Endothelial cell of umbilical vein (primary cell): Measurements from ENCODE around the gene WDR27. TPM values are rescaled to one million over a fixed set of nuclear protein-coding genes. Genes with fewer than 3 reads are reported as not detected.

Source experiments
- BruUV-seq: library from RNA; stranded (reverse); fragments of 400-500 nt; replicated peaks from 2 replicates; lab custom pipeline; 2021; lab: Mats Ljungman, UMichigan
- CTCF ChIA-PET: fragments of 300-600, 350-600 bp; sonication (Branson Sonifier 250); formaldehyde crosslinking; loops from one replicate; lab custom pipeline; 2021; ENCODE audit warnings: antibody characterized with exemption, inconsistent platforms; lab: Charles Lee
- POLR2A ChIA-PET: fragments of 300-600, 350-600 bp; sonication (Branson Sonifier 250); formaldehyde crosslinking; loops from one replicate; lab custom pipeline; 2021; ENCODE audit warnings: antibody characterized with exemption, inconsistent platforms; lab: Charles Lee
- DNase-seq: peaks from one replicate; pipeline ENCODE4 v3.0.0-alpha.2; 2011; ENCODE audit warnings: low read depth, low spot score
- FAIRE-seq: peaks from 2 replicates; lab custom pipeline; 2011; peaks lifted over from hg19 to GRCh38; lab: Jason Lieb, UNC
- H2AFZ ChIP-seq: 2 replicates; pipeline ENCODE4 v1.6.0; 2012; ENCODE audit warnings: low read depth, low read length, control low read depth, inconsistent platforms
- H3K27ac ChIP-seq: 2 replicates; pipeline ENCODE4 v1.5.1; 2011; ENCODE audit warnings: low read depth, mild to moderate bottlenecking, control low read depth, low read length, moderate library complexity; ENCODE audit not compliant: insufficient read depth
- H3K27me3 ChIP-seq, 2 experiments: 2 replicates each; pipeline versions ENCODE4 v1.6.0 to v1.6.1; 2011; ENCODE audit warnings: low read length in 2 of 2, mixed read lengths in 1 of 2; ENCODE audit not compliant: control insufficient read depth in 2 of 2, insufficient read depth in 2 of 2
- H3K36me3 ChIP-seq, 2 experiments: 2 replicates in 1 of 2; 3 replicates in 1 of 2; pipeline ENCODE4 v1.5.1; 2011; ENCODE audit warnings: low read length in 2 of 2, mild to moderate bottlenecking in 1 of 2, moderate library complexity in 1 of 2; ENCODE audit not compliant: control insufficient read depth in 2 of 2, insufficient read depth in 2 of 2; ENCODE audit errors: extremely low read depth in 1 of 2
- H3K4me1 ChIP-seq: 3 replicates; pipeline ENCODE4 v1.5.1; 2011; ENCODE audit warnings: mild to moderate bottlenecking, low read length; ENCODE audit not compliant: control insufficient read depth, insufficient read depth; ENCODE audit errors: extremely low read depth
- H3K4me2 ChIP-seq: 2 replicates; pipeline ENCODE4 v1.6.1; 2011; ENCODE audit warnings: low read length, control low read depth, mixed read lengths; ENCODE audit not compliant: insufficient read depth
- H3K4me3 ChIP-seq, 3 experiments: fragments of 200-600 bp in 1 of 3; sonication (generic), shearing (Covaris generic) in 1 of 3; replicated peaks in 1 of 3; 2 replicates each; pipeline ENCODE4 v1.5.1; 2011 to 2016; ENCODE audit warnings: control low read depth in 3 of 3, low read length in 3 of 3, mild to moderate bottlenecking in 2 of 3, inconsistent platforms in 1 of 3, low read depth in 1 of 3, moderate library complexity in 1 of 3; ENCODE audit not compliant: insufficient read depth in 1 of 3
- H3K79me2 ChIP-seq: 2 replicates; pipeline ENCODE4 v1.6.0; 2012; ENCODE audit warnings: low read length, inconsistent platforms; ENCODE audit not compliant: control insufficient read depth, insufficient read depth
- H3K9ac ChIP-seq: replicated peaks from 2 replicates; pipeline ENCODE3; 2011; ENCODE audit warnings: low read length, control low read depth; ENCODE audit not compliant: insufficient read depth; ENCODE audit errors: extremely low read depth
- H3K9me1 ChIP-seq: replicated peaks from 3 replicates; pipeline ENCODE4 v1.6.0; 2011; ENCODE audit warnings: mild to moderate bottlenecking, low read length; ENCODE audit not compliant: control insufficient read depth, insufficient read depth; ENCODE audit errors: extremely low read depth
- H3K9me3 ChIP-seq: replicated peaks from 2 replicates; pipeline ENCODE4 v1.5.1; 2012; ENCODE audit warnings: low read length, inconsistent platforms; ENCODE audit not compliant: control insufficient read depth, insufficient read depth
- H4K20me1 ChIP-seq: replicated peaks from 2 replicates; pipeline ENCODE3; 2011; ENCODE audit warnings: mild to moderate bottlenecking, low read length; ENCODE audit not compliant: control insufficient read depth, insufficient read depth; ENCODE audit errors: extremely low read depth
- EZH2 ChIP-seq: IDR thresholded peaks from 2 replicates; pipeline ENCODE4 v1.6.1; 2012; ENCODE audit warnings: borderline replicate concordance, low read depth, mild to moderate bottlenecking, moderate library complexity, low read length, inconsistent platforms; ENCODE audit not compliant: severe bottlenecking
- FOS ChIP-seq: IDR thresholded peaks from 2 replicates; pipeline ENCODE4 v1.6.1; 2011; ENCODE audit warnings: mild to moderate bottlenecking, low read length, moderate library complexity, borderline replicate concordance; ENCODE audit not compliant: insufficient read depth
- GATA2 ChIP-seq: IDR thresholded peaks from 2 replicates; pipeline ENCODE4 v1.7.0; 2011; ENCODE audit warnings: low read depth, mild to moderate bottlenecking, moderate library complexity, mixed read lengths, low read length; ENCODE audit not compliant: insufficient read length, insufficient read depth
- JUN ChIP-seq: IDR thresholded peaks from 2 replicates; pipeline ENCODE4 v1.6.1; 2011; ENCODE audit warnings: borderline replicate concordance, low read depth; ENCODE audit not compliant: insufficient read length, insufficient read depth
- MYC ChIP-seq: IDR thresholded peaks from one replicate; pipeline ENCODE4 v1.6.1; 2011; ENCODE audit warnings: mild to moderate bottlenecking, low read depth, low read length
- POLR2A ChIP-seq: IDR thresholded peaks from 2 replicates; pipeline ENCODE4 v1.6.1; 2012; ENCODE audit warnings: low read depth, mild to moderate bottlenecking, control low read depth, low read length
- POLR2AphosphoS5 ChIP-seq: IDR thresholded peaks from 2 replicates; pipeline ENCODE4 v1.6.1; 2012; ENCODE audit warnings: low read depth, mild to moderate bottlenecking, control low read depth, low read length, moderate library complexity; ENCODE audit not compliant: insufficient read depth
- dilution Hi-C: fragments of 300-500 bp; cut with MboI; formaldehyde crosslinking; loops from one replicate; pipeline ENCODE4 v1.15.0; 2019; ENCODE audit warnings: low sequenced_read_pairs; ENCODE audit not compliant: extremely low pct_ligation_motif_present
- intact Hi-C: fragments of 100-400 bp; cut with micrococcal nuclease; formaldehyde crosslinking; loops from one replicate; pipeline ENCODE4 v1.10.0; 2022
- polyA plus RNA-seq, 4 experiments: library from polyadenylated mRNA; depleted of rRNA in 3 of 4; stranded (reverse) in 3 of 4; unstranded in 1 of 4; fragments of >200 nt; gene quantifications; 2 replicates each; pipeline versions ENCODE4 v1.2.1 to v1.2.3, GENCODE V29; 2011 to 2012; ENCODE audit warnings: missing spikeins in 1 of 4
- total RNA-seq: library from RNA; stranded (reverse); gene quantifications from 2 replicates; pipeline ENCODE4 v1.2.3, GENCODE V29; 2021
- TF ChIP-seq, protein P1 (sequence below): IDR thresholded peaks from 2 replicates; pipeline ENCODE4 v1.6.1; 2011; ENCODE audit not compliant: insufficient read depth, insufficient read length
- TF ChIP-seq, protein P2 (sequence below), 2 donors: IDR thresholded peaks; 1 replicate in 1 of 2; 2 replicates in 1 of 2; pipeline ENCODE4 v1.5.1; 2011; ENCODE audit warnings: low read length in 2 of 2, mild to moderate bottlenecking in 2 of 2, moderate library complexity in 2 of 2, control low read depth in 1 of 2, inconsistent platforms in 1 of 2, low read depth in 1 of 2; ENCODE audit not compliant: insufficient read depth in 1 of 2; ENCODE audit errors: extremely low read depth in 1 of 2

WDR27 gene
- total and polyA plus RNA-seq, 2 donors (not counting 3 experiments of a cell fraction or from before 2014, with no cell fraction given): 60.1 to 69.7 TPM

DNA sequence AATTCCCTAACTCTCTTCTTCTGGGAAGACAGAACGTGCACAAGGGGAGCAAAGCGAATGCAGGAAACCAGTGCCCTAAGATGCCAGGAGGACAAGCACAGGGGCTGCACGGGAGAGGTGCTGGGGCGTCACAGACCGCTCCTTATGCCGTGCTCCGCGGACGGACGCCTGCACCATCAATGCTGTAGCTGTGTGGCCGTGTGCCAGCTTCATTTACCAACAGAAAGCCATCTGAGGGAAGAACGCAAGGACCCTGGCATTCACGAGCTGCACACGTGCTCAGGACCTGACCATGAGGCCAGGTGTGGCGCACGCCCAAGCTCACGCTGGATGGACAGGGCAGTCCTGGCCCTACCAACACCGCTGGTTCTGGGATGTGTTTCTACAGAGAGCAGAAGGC, 35.4 kb downstream of the WDR27 start:
- no TSS peak for BruUV-seq
- DNase-seq (no peak), FAIRE-seq (no peak)
- H3K36me3 ChIP-seq: peaks cover 2 to 21% of the 10 kb centered on the region in 2 experiments
- H3K9ac ChIP-seq: no peak overlapping the region
- no peaks in the 10 kb centered on the region for H4K20me1 ChIP-seq
- H3K9me1 ChIP-seq: no peaks in the 10 kb centered on the region
- H3K4me3 ChIP-seq: no peak overlapping the region
- no peak overlapping the region for H3K27ac ChIP-seq
- no peaks in the 10 kb centered on the region for H3K27me3 ChIP-seq
- H2AFZ ChIP-seq: no peak overlapping the region
- intact Hi-C loops (no loop called here), dilution Hi-C loops (no loop called here)
- H3K4me2 ChIP-seq: no peak overlapping the region
- ChIA-PET POLR2A (no interaction called here), CTCF (no interaction called here)
- TF ChIP-seq EZH2 (no peak), MYC (no peak), GATA2 (no peak), FOS (no peak), POLR2AphosphoS5 (no peak), JUN (no peak), POLR2A (no peak)
- TF ChIP-seq, protein P1, sequence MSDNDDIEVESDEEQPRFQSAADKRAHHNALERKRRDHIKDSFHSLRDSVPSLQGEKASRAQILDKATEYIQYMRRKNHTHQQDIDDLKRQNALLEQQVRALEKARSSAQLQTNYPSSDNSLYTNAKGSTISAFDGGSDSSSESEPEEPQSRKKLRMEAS: no peak
- TF ChIP-seq, protein P2, sequence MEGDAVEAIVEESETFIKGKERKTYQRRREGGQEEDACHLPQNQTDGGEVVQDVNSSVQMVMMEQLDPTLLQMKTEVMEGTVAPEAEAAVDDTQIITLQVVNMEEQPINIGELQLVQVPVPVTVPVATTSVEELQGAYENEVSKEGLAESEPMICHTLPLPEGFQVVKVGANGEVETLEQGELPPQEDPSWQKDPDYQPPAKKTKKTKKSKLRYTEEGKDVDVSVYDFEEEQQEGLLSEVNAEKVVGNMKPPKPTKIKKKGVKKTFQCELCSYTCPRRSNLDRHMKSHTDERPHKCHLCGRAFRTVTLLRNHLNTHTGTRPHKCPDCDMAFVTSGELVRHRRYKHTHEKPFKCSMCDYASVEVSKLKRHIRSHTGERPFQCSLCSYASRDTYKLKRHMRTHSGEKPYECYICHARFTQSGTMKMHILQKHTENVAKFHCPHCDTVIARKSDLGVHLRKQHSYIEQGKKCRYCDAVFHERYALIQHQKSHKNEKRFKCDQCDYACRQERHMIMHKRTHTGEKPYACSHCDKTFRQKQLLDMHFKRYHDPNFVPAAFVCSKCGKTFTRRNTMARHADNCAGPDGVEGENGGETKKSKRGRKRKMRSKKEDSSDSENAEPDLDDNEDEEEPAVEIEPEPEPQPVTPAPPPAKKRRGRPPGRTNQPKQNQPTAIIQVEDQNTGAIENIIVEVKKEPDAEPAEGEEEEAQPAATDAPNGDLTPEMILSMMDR (IDR thresholded peaks at IDR 0.05; ENCODE audit: extremely low read depth in 1 of 2, insufficient read depth in 1 of 2, low read depth in 1 of 2, low read length in 2 of 2): no peak
- H3K9me3 ChIP-seq: no peaks in the 10 kb centered on the region
- no peaks in the 10 kb centered on the region for H3K79me2 ChIP-seq
- peaks cover 26% of the 10 kb centered on the region for H3K4me1 ChIP-seq
